Thyroid gland (tissue), 4 donors: ENCODE measurements around the gene SLC4A3.

Source experiments
- CTCF ChIP-seq, 6 experiments: fragments of 200-600 bp in 3 of 6; fragments of 450-650 bp in 3 of 6; sonication (generic) in 3 of 6; IDR thresholded peaks; one replicate each; pipeline ENCODE4 v1.5.1; 2016 to 2019; ENCODE audit warnings: antibody characterized with exemption in 6 of 6, mild to moderate bottlenecking in 2 of 6, inconsistent platforms in 1 of 6, moderate library complexity in 1 of 6
- POLR2A ChIP-seq, 2 donors: fragments of 450-650 bp; IDR thresholded peaks; one replicate each; pipeline ENCODE4 v1.6.1; 2017; ENCODE audit warnings: antibody characterized with exemption in 2 of 2, mild to moderate bottlenecking in 2 of 2, moderate library complexity in 1 of 2

- TF ChIP-seq CTCF (IDR thresholded peaks at IDR 0.05): no peak
- no peak for TF ChIP-seq POLR2A (IDR thresholded peaks at IDR 0.05)
Observed at GRCh38 chr2:219675221-219675620, 47.8 kb downstream of the SLC4A3 start.
